ENCODE measurements around the gene PARD6B.

DNA sequence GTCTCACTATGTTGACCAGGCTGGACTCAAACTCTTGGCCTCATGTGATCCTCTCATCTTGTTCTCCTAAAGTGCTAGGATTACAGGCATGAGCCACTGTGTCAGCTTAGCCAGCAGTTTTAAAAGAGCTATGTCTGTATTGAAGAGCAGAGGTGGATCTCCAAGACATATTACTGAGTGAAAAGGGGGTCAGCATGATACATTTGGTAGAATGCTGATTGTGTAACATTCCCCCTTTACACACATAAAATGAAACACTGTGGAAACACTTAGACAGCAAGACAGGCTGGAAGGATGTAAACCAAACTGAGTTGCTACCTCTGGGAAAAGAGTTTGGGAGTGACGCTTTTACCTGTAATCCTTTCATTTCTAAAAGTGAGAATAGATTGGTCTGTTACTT lies 38.4 kb upstream of the PARD6B start:
- TF ChIP-seq CTCF (conservative IDR thresholded peaks at IDR 0.05; ENCODE audit: low read length) (no peak), EZH2phosphoT487 (IDR thresholded peaks at IDR 0.05; ENCODE audit: borderline replicate concordance) (no peak)

All from Loucy (cell line).